ENCODE measurements around the gene TTLL11.

Gene TTLL11

DNA sequence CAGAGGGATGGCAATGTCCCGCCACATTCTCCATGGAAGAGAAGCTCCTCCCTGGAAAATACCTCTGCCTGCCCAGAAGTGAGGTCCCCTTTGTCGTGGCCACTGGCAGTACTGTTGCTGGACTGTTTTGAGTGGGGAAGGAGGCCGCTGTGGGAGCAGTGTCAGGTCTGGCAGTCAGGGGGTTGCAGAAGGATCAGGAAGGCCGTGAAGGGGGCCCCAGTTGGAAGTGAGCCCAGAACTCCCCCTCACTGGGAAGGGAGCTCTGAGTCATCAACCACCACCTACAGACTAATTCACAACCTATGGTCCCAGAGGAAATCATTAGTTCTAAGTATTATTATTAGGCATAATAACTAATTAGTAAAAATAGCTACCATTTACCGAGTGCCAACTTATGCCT, 200.4 kb downstream of the TTLL11 start:
- TF ChIP-seq, protein P1, sequence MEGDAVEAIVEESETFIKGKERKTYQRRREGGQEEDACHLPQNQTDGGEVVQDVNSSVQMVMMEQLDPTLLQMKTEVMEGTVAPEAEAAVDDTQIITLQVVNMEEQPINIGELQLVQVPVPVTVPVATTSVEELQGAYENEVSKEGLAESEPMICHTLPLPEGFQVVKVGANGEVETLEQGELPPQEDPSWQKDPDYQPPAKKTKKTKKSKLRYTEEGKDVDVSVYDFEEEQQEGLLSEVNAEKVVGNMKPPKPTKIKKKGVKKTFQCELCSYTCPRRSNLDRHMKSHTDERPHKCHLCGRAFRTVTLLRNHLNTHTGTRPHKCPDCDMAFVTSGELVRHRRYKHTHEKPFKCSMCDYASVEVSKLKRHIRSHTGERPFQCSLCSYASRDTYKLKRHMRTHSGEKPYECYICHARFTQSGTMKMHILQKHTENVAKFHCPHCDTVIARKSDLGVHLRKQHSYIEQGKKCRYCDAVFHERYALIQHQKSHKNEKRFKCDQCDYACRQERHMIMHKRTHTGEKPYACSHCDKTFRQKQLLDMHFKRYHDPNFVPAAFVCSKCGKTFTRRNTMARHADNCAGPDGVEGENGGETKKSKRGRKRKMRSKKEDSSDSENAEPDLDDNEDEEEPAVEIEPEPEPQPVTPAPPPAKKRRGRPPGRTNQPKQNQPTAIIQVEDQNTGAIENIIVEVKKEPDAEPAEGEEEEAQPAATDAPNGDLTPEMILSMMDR (conservative IDR thresholded peaks at IDR 0.05; ENCODE audit: low read depth, low read length) = no peak
- H3K4me3 ChIP-seq (ENCODE audit: low read depth, low read length) = no peak overlapping the region
- no peak for DNase-seq (ENCODE audit: low read depth)

DNA sequence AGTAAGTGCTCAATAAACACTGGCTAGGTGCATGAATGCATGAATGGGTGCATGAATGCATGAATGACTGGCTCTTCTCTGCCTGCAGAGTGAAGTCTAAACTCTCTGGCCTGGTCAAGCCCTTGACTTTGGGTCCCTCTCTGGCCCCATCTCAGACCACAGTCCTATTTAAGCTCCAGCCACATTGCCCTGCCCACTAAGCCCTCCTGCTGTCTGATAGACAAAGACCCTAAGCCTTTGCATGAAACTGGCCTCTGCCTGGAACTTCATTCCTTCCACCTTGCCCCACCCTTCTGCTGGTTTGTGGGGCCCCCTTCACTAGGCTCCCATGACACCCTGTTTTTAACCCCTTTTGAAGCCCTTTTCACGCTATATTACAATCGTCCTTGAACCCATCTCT, 202.4 kb downstream of the TTLL11 start:
- no peak overlapping the region for H3K4me3 ChIP-seq (ENCODE audit: low read depth, low read length)
- DNase-seq (ENCODE audit: low read depth) = no peak
- TF ChIP-seq, protein P1 (conservative IDR thresholded peaks at IDR 0.05; ENCODE audit: low read depth, low read length) = no peak

DNA sequence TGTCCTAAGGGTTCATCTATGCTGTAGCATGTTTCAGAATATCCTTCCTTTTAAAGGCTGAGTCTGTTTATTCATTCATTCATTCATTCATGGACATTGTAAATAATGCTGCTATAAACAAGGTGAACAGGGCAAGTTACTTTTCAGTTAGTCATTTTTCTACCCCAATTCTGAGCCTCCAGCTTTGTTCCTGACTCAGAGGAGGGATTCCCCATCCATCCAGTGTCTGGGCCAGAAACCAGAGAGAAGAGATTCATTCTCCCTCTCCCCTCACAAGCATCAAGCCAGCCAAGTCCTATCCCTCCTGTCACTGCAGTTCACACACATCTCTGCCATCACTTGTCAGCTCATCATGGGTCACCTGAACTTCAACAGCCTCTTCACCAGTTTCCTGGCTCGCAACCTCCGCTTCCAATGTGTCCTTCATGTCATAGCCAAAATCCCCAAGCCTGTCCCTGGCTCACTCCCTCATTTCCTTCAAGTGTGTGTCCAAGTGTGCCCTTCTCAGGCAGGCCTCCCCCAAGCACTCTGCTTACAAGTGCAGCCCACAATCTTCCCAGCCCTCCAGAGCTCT, 203.0 kb downstream of the TTLL11 start:
- peak; percentile 49 for DNase-seq (ENCODE audit: low read depth)
- TF ChIP-seq, protein P1 (conservative IDR thresholded peaks at IDR 0.05; ENCODE audit: low read depth, low read length) = no peak

DNA sequence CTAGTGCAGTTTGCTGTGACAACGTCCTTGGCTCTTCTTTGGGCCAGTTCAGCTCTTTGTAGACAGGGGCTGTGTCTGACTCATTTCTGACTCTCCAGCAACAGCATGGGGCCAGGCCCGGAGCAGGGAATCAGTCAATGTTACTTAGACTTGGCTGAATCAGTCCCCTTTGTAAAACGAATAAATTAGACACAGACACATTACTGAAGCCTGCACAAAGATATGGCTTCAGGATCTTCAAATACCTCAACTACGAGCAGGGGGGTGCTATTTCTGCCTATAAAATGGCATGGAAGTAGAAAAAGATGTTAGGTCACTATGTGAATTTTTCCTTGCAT, 204.7 kb downstream of the TTLL11 start:
- H3K4me3 ChIP-seq (ENCODE audit: low read depth, low read length) = no peak overlapping the region
- TF ChIP-seq, protein P1 (conservative IDR thresholded peaks at IDR 0.05; ENCODE audit: low read depth, low read length) = peak; percentile 37
- peak; percentile 89 for DNase-seq (ENCODE audit: low read depth)

More for the DNA sequence above, 203.0 kb downstream of the TTLL11 start:
- no peak overlapping the region for H3K4me3 ChIP-seq (ENCODE audit: low read depth, low read length)

DNA sequence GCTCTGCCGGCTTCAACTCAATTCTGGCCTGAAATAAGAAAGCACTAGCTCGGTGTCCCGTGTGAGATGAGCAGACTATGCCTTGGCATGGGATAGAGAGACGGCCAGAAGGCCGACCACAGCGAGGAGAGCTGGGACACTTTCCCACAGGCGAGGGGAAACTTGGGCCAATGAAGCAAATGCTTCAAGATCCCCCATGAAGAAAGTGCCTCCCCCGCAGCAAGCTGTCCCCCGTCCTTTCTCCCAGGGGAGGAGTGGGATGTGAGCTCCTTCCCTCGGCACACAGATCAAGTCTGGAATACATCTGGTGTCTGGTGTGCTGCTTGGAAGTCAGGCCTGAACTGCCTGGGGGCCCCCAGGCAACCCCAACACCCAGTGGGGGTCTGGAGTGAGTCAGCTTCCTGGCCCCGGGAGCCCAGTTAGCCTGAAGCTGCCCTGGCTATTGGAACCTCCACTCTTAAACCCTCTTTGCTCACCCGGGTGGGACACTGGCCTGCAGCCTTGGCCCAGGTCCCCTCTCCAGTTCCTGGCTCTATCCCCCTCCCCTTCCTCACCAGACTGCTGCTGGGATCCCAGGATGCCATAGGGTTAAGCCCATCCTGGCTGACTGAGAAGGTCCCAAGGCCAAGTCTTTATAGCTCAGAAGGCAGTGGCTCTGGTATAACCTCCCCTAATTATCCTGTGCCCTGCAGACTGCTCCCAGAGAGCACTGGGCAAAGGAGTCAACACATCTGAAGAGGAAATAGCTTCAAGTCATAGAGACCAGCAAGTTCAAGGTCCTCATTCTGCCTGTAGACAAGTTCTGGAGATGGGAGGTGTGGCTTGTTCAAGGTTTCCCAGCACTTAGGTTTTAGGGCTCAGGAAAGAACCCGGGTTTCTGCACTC, 205.3 kb downstream of the TTLL11 start:
- no peak overlapping the region for H3K4me3 ChIP-seq (ENCODE audit: low read depth, low read length)
- peak; percentile 84 for DNase-seq (ENCODE audit: low read depth)
- TF ChIP-seq, protein P1 (conservative IDR thresholded peaks at IDR 0.05; ENCODE audit: low read depth, low read length) = no peak

DNA sequence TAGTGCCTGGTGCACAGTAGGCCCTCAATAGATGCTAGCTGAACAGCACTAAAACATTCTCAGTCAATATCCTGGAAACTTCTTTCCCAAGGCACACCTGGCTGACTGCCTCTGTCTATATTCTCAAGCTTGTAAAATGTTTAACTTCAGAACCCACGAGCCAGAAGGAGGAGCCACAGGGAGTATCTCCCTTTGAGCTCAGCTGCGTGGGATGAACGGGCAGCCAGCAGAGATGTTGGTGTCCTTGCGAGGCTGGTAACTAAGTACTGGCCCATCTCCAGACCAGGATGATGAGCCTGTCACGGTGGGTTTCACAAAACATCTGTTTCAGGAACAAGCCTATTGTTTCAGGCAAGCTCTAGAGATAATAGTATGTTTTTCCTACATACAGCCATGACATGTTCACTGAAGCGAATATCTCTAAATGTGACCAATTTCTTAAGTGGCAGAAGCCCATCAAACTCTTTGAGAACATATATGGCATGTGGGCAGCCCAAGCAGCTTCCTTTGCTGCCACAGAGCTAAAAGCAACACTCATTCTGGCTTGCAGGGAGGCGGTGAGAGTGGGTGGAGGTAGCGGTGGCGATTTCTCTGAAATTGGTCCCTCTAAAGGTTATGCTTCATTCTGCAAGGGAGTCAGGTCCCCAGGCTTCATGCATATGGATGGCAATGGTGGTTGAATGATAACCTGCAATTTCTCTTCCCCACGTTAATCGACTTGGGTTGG, 206.2 kb downstream of the TTLL11 start:
- TF ChIP-seq, protein P1 (conservative IDR thresholded peaks at IDR 0.05; ENCODE audit: low read depth, low read length) = peak; percentile 18
- DNase-seq (ENCODE audit: low read depth) = no peak

More for the DNA sequence above, 206.2 kb downstream of the TTLL11 start:
- H3K4me3 ChIP-seq (ENCODE audit: low read depth, low read length) = no peak overlapping the region
